ENCODE results near the gene RBM6.

GRCh38 chr3:49928481-49929017 lies 11.4 kb upstream of the RBM6 start:
- TF ChIP-seq GATA2 (CRISPR knock-in tag; IDR thresholded peaks at IDR 0.05) = no peak
- no peak for TF ChIP-seq CTCF (IDR thresholded peaks at IDR 0.05)
- TF ChIP-seq EP300 (IDR thresholded peaks at IDR 0.05; ENCODE audit: borderline replicate concordance in 1 of 2, low read depth in 1 of 2, low read length in 1 of 2) = no peak
- no peak for TF ChIP-seq POLR2AphosphoS5 (IDR thresholded peaks at IDR 0.05; ENCODE audit: low read depth, low read length)
- no peak for TF ChIP-seq SMC3 (IDR thresholded peaks at IDR 0.05; ENCODE audit: low read depth, low read length)
